ENCODE measurements around the gene TTC28.

TTC28 gene

GRCh38 chr22:28232204-28232603 is 447.4 kb downstream of the TTC28 start:
- no peak for TF ChIP-seq CTCF (IDR thresholded peaks at IDR 0.05; ENCODE audit: low read depth, low read length, missing control alignments)
- Histone ChIP-seq H3K36me3 (replicated peaks) (no peaks in the 10 kb centered on the region), H3K27me3 (replicated peaks) (no peaks in the 10 kb centered on the region), H3K4me3 (ENCODE audit: low read depth, low read length) (no peak overlapping the region), H3K27ac (no peak overlapping the region)
- no peak for DNase-seq
- in situ Hi-C loops (cut with HindIII; ENCODE audit: low pct_ligation_motif_present, low sequenced_read_pairs) = no loop called here

GRCh38 chr22:28231441-28231840 is 448.2 kb downstream of the TTC28 start:
- in situ Hi-C loops (cut with HindIII; ENCODE audit: low pct_ligation_motif_present, low sequenced_read_pairs) = no loop called here
- H3K36me3 ChIP-seq (replicated peaks) = no peaks in the 10 kb centered on the region
- H3K4me3 ChIP-seq (ENCODE audit: low read depth, low read length) = no peak overlapping the region
- DNase-seq = peak; percentile 39
- no peak overlapping the region for H3K27ac ChIP-seq
- H3K27me3 ChIP-seq (replicated peaks) = no peaks in the 10 kb centered on the region
- no peak for TF ChIP-seq CTCF (IDR thresholded peaks at IDR 0.05; ENCODE audit: low read depth, low read length, missing control alignments)

- no peak overlapping the region for H3K27ac ChIP-seq
- no peaks in the 10 kb centered on the region for H3K36me3 ChIP-seq (replicated peaks)
- no peaks in the 10 kb centered on the region for H3K27me3 ChIP-seq (replicated peaks)
- in situ Hi-C loops (cut with HindIII; ENCODE audit: low pct_ligation_motif_present, low sequenced_read_pairs) = no loop called here
- no peak overlapping the region for H3K4me3 ChIP-seq (ENCODE audit: low read depth, low read length)
- DNase-seq = no peak
- no peak for TF ChIP-seq CTCF (IDR thresholded peaks at IDR 0.05; ENCODE audit: low read depth, low read length, missing control alignments)
Observed at GRCh38 chr22:28230671-28231070, 449.0 kb downstream of the TTC28 start.

- H3K36me3 ChIP-seq (replicated peaks) = no peaks in the 10 kb centered on the region
- no peak overlapping the region for H3K4me3 ChIP-seq (ENCODE audit: low read depth, low read length)
- no peak for TF ChIP-seq CTCF (IDR thresholded peaks at IDR 0.05; ENCODE audit: low read depth, low read length, missing control alignments)
- in situ Hi-C loops (cut with HindIII; ENCODE audit: low pct_ligation_motif_present, low sequenced_read_pairs) = no loop called here
- H3K27me3 ChIP-seq (replicated peaks) = no peaks in the 10 kb centered on the region
- peak; percentile 61 for DNase-seq
- H3K27ac ChIP-seq = no peak overlapping the region
Observed at GRCh38 chr22:28229566-28230485, 449.8 kb downstream of the TTC28 start.

- no peaks in the 10 kb centered on the region for H3K27me3 ChIP-seq (replicated peaks)
- in situ Hi-C loops (cut with HindIII; ENCODE audit: low pct_ligation_motif_present, low sequenced_read_pairs) = no loop called here
- no peak for DNase-seq
- H3K4me3 ChIP-seq (ENCODE audit: low read depth, low read length) = no peak overlapping the region
- no peak for TF ChIP-seq CTCF (IDR thresholded peaks at IDR 0.05; ENCODE audit: low read depth, low read length, missing control alignments)
- no peak overlapping the region for H3K27ac ChIP-seq
- no peaks in the 10 kb centered on the region for H3K36me3 ChIP-seq (replicated peaks)
Observed at GRCh38 chr22:28223826-28224225, 455.8 kb downstream of the TTC28 start.

Measured in brain microvascular endothelial cell (primary cell).